SW480 (cell line): ENCODE results near the gene SRSF6.
"Not testable (repeated sequence)": the region's sequence is repeated elsewhere in the genome, so short reads cannot be mapped to it uniquely, and the experiment has no call there.

ENCODE experiments used
- DNase-seq: peaks from one replicate; pipeline ENCODE4 v3.0.0-alpha.2; 2016; ENCODE audit warnings: low spot score

SRSF6 gene

DNA sequence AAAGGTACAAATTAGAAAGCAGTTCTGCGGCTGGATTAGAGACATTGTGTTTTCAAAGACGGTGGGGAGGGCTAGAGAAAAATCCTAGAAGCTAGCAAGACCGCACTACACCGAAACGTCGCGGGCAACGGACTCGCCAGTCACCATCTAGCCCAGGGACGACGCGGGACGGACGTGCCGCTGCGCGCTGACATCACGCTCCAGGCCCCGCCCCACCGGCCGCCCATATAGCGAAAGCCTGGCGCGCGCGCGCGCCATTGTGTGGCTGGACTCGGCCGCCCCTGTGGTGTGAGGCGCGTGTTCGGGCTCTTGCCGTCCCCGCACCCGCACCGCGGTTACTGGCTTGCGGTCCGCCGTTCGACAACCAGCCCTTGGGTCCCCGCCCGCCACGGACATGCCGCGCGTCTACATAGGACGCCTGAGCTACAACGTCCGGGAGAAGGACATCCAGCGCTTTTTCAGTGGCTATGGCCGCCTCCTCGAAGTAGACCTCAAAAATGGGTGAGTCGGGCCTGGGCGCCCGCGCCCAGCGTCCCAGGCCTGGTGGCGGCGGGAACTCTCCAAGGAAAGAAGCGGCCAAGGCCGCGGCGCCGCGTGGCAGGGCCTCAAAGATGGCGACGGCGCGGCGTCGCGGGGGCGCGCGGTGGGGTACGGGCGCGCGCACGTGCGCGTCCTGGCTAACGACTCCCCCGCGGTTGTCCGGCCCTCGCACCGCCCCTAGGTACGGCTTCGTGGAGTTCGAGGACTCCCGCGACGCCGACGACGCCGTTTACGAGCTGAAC is at the start of gene SRSF6:
Gene SRSF6, plus strand, starts transcription at position 257 of the 782 bp plus-strand sequence. Its CDS starts 138 bp downstream, at position 395.
- peak; percentile 94 for DNase-seq

DNA sequence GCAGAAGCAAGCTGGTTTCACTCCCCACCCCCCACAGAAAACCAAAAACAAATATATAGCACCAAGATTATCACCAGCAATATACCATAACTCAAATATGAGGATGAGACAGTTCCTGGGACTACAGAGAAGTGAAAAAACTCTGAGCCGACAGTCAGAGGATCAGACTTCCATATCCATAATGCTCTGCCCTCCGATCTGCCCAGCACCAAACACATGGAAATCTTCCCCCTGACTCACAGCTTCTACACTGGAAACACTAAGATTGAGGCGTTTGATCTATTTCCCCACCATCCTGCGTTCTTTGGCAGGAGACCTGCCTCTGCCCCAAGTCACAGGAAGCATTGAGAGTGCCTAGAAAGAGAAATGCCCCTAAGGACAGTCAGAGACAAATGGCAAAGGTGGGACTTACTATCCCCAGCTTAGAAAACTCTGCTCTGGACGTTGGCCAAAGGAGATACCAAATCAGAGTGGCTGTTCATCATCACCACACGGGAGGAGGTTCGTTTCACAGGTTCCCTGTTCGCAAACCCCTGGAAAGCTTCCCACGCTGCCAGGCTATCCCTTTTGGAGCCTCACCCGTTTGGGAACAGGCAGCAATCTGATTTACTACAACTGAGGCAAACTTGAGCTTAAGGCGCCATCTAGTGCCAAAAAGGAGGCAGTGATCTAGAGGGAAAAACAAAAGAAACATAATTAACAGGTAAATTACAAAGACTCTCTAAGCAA is 48.7 kb upstream of the SRSF6 start:
- DNase-seq = peak; percentile 72

DNA sequence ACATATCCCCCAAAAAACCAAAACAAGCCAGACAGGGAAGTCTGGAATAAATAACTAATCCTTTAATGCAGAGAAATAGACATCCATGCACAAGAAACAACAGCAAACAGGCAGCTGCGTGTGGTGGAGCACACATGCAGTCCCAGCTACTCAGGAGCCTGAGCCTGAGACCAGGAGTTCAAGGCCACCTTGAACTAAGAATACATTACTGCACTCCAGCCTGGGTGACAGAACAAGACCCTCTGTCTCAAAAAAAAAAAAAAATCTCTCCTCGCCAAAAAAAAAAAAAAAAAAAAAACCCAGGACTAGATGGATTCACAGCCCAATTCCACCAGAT is 48.2 kb upstream of the SRSF6 start:
- DNase-seq = no peak

DNA sequence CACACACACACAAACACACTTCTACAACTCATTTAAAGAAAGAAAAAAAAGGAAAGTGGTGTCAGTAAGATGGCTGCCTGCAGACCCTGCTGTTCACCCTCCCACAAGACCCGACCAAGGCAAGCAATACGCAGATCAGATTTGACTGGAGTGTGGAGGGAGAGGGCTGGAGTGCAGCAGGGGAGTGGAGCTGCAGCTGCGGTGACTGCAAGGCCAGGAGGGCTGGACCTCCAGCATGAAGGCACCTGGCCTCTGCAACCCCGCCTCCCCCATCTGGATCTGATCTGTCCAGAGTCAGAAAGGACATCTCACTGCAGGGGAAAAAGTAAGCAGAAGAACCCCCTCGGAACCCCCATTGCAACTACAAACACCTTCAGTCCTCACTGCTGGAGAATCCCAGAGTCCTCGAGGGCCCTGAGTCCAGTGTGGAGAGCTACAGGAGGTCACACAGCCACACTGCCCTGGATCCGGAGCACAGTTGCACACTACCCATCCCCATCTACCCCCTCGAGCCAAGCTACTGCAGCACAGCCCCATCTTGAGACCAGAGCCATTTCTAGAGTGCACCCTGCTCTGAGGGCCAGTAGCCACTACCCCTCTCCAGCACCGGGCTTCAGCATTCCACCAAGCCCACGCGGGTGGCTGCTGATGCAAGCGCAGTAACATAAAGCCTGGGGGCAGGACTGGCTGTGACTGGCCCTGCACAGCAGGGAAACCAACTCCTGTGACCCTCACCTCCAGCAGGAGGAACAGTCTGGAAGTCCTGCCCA is 41.9 kb upstream of the SRSF6 start:
- DNase-seq = no peak

DNA sequence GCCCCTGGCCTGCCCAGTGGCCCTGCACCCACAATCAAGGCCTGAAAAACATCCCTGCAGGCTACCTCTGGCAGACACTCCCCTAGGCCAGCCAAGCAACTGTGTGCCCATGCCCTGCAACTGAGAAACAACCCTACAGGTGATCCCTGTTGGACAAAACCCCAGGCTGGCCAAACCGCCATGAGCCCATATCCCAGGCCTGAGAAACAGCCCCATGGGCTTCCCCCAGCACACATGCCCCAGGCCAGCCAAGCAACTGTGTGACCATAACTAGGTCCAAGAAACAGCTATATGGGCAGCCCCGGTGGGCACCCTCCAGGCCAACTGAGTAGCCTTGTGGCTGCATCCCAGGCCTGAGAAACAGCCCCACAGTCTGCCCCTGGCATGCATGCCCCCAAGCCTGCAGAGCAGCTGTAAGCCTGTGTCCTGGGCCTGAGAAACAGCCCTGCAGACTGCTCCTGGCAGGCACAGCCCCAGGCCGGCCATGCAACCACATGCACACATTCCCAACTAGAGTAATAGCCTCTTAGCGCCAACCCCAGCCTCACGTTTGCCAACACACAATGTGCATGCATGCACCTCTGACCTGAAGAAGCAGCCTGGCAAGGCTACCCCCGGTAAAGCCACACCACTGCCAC is 41.0 kb upstream of the SRSF6 start:
- no peak for DNase-seq

DNA sequence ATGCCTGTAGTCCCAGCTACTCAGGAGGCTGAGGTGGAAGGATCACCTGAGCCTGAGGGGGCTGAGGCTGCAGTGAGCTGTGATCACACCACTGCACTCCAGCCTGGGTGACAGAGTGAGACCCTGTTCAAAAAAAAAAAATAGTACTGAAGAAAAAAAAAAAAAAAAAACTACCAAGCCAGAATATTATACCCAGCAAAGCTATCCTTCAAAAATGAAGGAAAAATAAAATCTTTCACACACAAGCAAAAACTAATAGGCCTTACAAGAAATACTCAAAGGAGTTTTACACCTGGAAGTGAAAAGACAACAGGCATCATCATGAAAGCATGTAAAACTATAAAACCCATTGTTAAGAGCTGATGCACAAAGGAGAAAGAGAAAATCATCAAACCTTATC is 37.5 kb upstream of the SRSF6 start:
- DNase-seq = no peak

DNA sequence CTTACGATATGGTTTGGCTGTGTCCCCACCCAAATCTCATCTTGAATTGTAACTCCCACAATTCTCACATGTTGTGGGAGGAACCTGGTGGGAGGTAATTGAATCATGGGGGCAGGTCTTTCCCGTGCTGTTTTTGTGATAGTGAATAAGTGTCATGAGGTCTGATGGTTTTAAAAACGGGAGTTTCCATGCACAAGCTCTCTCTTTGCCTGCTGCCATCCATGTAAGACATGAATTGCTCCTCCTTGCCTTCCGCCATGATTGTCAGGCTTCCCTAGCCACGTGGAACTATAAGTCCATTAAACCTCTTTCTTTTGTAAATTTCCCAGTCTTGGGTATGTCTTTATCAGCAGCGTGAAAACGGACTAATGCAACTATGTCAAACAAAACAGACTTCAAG is 36.8 kb upstream of the SRSF6 start:
- DNase-seq = not testable (repeated sequence)

DNA sequence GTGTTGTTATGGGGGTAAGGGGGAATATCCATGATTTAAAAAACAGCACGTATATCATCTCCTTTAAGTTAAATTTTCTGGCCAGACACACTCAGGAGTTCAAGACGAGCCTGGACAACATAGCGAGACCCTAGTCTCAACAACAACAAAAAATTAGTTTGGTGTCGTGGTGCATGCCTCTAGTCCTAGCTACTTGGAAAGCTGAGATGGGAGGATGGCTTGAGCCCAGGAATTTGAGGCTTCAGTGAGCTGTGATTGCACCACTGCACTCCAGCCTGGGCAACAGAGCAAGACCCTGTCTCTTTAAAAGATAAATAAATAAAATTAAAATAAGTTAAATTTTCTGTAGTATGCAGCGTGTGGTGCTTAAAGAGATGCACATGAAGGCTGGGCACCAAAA is 31.5 kb upstream of the SRSF6 start:
- no peak for DNase-seq

DNA sequence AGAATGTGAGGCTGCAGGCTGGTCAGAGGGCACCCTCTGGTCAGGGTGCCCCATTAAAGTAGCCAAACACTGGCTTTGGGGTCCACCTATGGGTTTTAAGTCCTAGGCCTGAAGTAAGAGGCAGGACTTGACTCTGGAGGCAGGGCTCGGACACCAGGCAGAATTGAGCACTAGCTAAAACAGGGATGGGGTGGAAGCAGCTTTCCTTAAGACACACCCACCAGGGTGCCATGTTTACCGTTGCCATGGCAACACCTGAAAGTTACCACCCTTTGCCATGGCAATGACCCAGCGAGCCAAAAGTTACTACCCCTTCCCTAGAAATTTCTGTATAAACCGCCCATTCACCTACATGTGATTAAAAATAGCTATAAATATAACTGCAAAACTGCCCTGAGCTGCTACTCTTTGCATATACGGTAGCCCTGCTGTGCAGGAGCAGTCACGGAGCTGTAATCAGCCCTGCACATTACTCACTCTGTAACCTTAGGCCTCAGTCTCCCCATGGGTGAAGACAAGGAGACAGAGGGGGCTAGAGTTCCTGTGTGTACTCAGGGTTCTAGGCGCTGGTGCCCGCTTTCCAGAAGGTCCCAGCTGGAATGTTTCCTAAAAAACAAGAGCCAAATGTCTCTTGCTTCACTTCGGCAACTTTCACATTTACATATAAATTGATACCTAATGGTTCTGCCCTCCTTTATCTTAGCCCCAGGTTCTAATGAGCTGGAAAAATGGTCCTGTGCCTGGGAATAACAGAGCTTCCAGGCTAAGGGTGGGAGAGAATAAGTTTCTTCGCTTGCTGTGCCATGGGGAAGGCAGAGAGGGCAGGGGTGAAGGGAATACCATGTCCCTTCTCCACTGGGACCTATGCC is 27.2 kb upstream of the SRSF6 start:
- DNase-seq = no peak

DNA sequence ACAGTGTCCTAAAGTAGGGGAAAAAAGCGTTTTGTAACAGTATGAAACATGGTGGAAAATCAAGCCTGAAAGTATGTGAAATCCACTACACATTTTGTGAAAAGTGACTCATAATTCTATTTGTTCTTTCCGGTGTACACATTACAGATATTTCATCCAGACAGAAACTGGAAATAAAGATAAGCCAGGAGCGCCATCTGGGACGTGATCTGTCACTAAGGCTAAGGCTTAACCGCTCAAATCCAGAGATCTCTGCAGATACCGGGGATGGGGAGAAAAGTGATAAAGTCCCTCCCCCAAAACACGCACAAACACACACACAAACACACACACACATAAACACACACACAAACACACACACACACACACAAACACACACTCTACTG is 26.6 kb upstream of the SRSF6 start:
- no peak for DNase-seq

DNA sequence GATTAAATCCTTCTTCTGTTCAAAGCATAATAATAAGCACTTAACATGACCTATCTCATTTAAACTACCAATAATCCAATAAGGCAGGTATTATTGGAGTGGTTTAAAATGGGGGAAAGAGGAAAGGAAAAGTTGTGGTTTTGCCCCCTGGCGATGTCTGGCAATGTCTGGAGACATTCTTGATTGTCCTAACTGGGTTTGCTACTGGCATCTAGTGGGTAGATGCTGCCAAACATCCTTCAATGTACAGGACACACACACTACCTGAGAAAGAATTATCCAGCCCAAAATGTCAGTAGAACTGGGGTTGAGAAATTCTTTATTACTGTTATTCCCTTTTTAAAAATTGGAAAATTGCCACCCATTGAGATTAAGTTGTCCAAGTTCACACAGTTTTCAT is 25.2 kb upstream of the SRSF6 start:
- DNase-seq = no peak

DNA sequence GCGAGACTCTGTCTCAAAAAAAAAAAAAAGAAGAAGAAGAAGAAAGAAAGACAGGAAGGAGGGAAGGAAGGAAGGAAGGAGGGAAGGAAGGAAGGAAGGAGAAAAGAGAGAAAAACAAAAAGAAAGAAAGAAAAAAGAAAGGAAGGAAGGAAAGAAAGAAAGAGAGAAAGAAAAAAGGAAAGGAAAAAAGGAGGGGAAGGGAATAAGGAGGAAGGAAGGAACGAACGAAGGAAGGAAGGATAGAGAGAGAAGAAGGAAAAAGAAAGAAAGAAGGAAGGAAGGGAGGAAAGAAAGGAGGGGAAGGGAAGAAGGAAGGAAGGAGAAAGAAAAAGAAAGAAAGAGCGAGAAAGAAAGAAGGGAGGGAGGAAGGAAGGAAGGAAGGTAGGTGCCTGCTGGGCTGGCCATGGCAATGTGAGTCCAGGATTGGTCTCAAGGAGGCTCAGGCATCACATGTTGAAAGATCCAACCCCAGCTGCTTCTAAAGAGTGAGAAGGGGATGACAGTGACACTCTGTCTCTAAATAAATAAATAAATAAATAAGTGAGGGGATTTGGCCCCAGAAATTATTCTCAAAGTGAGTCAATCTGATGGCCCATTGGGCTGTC is 24.3 kb upstream of the SRSF6 start:
- no peak for DNase-seq

DNA sequence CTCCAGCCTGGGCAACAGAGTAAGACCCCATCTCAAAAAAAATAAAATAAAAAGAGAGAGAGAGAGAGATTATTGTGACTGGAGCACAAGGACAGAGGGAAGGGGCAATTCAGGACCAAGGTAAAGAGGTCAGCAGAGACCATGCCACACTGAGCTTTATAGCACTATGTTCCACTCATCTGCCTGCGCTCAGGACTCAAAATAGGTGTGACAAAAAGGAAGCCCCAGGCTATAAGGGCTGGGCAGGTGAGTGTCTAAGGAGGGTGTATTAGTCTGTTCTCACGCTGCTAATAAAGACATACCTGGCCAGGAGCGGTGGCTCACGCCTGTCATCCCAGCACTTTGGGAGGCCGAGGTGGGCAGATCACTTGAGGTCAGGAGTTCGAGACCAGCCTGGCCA is 23.1 kb upstream of the SRSF6 start:
- no peak for DNase-seq

DNA sequence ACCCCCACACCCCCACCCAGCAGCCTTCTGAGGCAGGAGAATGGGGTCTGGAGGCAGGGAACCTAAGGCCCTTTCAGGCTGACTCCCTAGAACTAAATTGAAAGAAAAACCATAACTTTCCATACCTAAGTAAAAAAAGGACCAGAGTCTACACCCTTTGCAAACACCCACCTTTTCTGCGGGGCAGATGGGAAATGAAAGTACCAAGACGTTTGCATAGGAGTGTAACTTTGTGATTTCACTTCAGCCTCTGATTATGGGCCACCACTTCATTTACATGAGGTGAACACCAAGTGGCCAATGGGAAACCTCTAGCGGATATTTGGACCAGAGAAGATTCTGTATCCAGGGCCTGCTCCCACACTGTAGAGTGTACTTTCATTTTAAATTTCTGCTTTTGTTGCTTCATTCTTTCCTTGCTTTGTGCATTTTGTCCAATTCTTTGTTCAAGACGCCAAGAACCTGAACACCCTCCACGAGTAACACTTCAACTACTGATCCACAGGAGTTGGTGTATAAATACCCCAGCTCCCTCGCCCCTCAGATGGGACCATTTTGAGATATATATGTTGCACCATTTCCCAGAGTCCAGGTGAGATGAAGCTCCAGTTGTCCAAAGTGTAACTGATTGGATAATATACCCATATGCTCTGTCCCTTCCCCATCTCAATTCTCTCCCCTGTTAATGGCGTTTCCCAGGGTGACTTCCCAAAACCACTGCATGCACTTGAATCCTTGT is 18.9 kb upstream of the SRSF6 start:
- no peak for DNase-seq

DNA sequence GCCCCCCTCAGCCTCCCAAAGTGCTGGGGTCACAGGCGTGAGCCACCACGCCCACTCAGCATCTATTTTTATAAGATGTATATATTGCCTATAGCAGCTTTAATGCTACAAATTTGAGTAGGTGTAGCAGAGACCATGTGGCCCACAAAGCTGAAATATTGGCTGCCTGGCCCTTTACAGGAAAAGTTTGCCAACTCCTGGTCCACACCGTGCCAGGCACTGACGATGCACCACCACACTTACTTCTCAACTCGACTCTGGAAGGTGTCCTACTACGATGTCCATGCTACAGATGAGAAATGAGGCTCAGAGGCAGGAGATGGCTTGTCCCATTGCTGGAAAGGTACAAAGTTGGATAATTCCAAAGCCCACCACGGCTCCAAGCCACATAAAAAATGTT is 17.2 kb upstream of the SRSF6 start:
- no peak for DNase-seq

DNA sequence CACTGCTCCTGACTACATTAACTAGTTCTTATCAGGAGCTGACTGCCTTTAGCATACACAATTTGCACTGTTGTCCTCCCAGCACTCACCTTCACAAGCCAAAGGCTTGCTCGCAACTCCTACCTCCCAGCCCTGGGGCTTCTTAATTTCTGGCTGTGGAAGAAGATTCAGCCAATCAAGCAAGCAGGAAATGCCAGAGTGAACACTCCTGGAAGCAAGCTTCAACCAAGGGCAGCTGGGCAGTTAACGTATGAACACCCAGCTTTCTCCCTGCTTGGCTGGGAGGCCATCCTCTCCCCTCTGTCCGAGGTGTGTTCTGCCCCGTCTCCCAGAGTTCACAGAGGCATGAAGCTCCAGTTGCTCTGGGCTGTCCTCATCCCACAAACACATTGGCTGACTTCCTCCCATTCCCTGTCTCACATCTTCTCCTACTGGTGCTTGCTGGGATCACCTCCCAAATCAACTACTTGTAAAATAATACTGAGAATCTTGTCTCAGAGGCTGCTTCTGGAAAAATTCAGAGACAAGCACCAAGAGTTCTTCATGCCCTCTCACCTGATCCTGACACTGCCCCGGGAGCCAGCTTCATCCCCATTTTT is 15.3 kb upstream of the SRSF6 start:
- peak; percentile 62 for DNase-seq

DNA sequence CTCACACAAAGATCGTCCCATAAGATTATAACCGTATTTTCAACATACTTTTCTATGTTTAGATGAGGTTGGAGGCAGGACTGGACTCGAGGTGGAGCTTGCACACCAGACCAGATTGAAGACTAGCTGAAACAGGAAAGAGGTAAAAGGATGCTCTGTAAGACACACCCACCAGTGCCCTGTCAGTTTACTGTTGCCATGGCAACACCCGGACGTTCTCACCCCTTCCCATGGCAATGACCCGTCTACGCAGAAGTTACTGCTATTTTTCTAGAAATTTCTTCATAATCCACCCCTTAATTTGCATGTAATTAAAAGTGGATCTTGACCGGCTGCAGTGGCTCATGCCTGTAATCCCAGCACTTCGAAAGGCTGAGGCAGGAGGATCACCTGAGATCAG is 13.6 kb upstream of the SRSF6 start:
- no peak for DNase-seq

DNA sequence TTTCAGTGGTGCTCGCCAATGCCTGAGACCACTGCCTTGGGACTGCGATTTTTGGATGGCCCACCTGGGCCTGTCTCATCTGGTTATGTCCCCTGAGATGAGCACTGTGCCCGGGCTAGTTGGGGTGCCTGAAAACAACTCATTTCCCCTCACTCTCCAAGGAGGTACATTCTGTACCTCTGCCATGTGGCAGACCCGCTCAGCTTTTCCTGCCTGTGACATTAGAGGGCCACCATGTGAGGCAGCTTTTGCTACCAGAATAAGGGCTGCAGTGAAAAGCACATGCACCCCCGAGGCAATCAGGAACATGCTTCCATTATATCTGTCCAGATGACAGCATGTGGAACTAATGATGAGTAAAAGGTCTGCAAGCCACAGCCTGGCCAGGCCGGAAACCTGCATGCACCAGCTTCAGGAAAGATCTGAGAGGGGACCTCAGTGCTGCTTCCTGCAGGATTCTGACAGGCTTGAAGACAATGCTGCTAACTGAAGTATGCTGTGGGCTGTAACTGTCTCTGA is 11.3 kb upstream of the SRSF6 start:
- DNase-seq = no peak

DNA sequence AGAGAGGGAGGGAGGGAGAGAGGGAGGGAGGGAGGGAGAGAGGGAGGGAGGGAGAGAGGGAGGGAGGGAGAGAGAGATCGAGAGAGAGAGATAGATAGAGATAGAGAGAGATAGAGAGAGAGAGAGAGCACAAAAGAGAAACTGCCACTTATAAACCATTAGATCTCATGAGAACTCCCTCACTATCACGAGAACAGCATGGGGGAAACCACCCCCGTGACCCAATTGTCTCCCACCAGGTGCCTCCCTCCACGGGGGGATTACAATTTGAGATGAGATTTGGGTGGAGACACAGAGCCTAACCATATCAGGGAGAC is 9.3 kb upstream of the SRSF6 start:
- not testable (repeated sequence) for DNase-seq
